K562 (cell line): ENCODE data around the gene PHF12. TPM values are rescaled to one million over a fixed set of nuclear protein-coding genes. Genes with fewer than 3 reads are reported as not detected.

Source experiments
- ATAC-seq: fragments of 200-7000 bp; cut with Tn5 transposase; 3 replicates; pipeline ENCODE4 v1.9.1; 2020; ENCODE audit warnings: moderate library complexity
- BruUV-seq: library from RNA; stranded (reverse); fragments of 400-500 nt; replicated peaks from 2 replicates; lab custom pipeline; 2021; lab: Mats Ljungman, UMichigan
- CTCF ChIA-PET: fragments of 300-600 bp; formaldehyde crosslinking; extraction: SDS; loops from one replicate; lab custom pipeline; 2021; ENCODE audit warnings: low intra/inter-chr PET ratio; lab: Yijun Ruan, JAX
- POLR2A ChIA-PET: fragments of 300-600, 350-650 bp; sonication (Branson Sonifier 250); formaldehyde crosslinking; extraction: SDS; loops from one replicate; lab custom pipeline; 2021; ENCODE audit warnings: antibody characterized with exemption, inconsistent platforms; lab: Yijun Ruan, JAX
- DNase-seq, 4 experiments: peaks; one replicate each; pipeline versions ENCODE4 v3.0.0 to v3.0.0-alpha.2; 2011 to 2018; ENCODE audit warnings: low spot score in 3 of 4, mixed read lengths in 3 of 4; ENCODE audit errors: extremely low read depth in 1 of 4
- FAIRE-seq: peaks from 2 replicates; lab custom pipeline; 2011; peaks lifted over from hg19 to GRCh38; lab: Jason Lieb, UNC
- H2AFZ ChIP-seq: 2 replicates; pipeline ENCODE4 v1.6.0; 2011; ENCODE audit warnings: low read depth, low read length, control low read depth, inconsistent platforms
- H3K27ac ChIP-seq: fragments of 200-600 bp; 3 replicates; pipeline ENCODE4 v1.8.0; 2011; ENCODE audit warnings: low read depth, mild to moderate bottlenecking, control low read depth, inconsistent platforms, low read length, moderate library complexity, mixed read lengths; ENCODE audit errors: extremely low read depth
- H3K27me3 ChIP-seq, 2 experiments: fragments of 300-600 bp in 1 of 2; 2 replicates in 1 of 2; 3 replicates in 1 of 2; pipeline versions ENCODE4 v1.6.0 to v1.8.0; 2011; ENCODE audit warnings: inconsistent platforms in 2 of 2, low read length in 2 of 2, mild to moderate bottlenecking in 1 of 2, mixed read lengths in 1 of 2, moderate library complexity in 1 of 2; ENCODE audit not compliant: control insufficient read depth in 2 of 2, insufficient read depth in 2 of 2
- H3K36me3 ChIP-seq: fragments of 300-600 bp; 3 replicates; pipeline ENCODE4 v1.8.0; 2011; ENCODE audit warnings: mild to moderate bottlenecking, low read length, inconsistent platforms; ENCODE audit not compliant: control insufficient read depth, insufficient read depth
- H3K4me1 ChIP-seq, 2 experiments: fragments of 200-600 bp in 1 of 2; replicated peaks in 1 of 2; 2 replicates in 1 of 2; 3 replicates in 1 of 2; pipeline versions ENCODE4 v1.5.1 to v1.8.0; 2011; ENCODE audit warnings: inconsistent platforms in 2 of 2, low read length in 2 of 2, mild to moderate bottlenecking in 1 of 2, mixed read lengths in 1 of 2, moderate library complexity in 1 of 2; ENCODE audit not compliant: control insufficient read depth in 2 of 2, insufficient read depth in 2 of 2
- H3K4me2 ChIP-seq: 2 replicates; pipeline ENCODE4 v1.6.1; 2011; ENCODE audit warnings: low read length, control low read depth, inconsistent platforms, mixed read lengths; ENCODE audit not compliant: insufficient read depth
- H3K4me3 ChIP-seq: fragments of 200-600 bp; sonication (generic), shearing (Covaris generic); 2 replicates; pipeline ENCODE4 v1.5.1; 2016; ENCODE audit warnings: control low read depth, inconsistent platforms
- H3K79me2 ChIP-seq: fragments of 200-600 bp; 3 replicates; pipeline ENCODE4 v1.8.0; 2011; ENCODE audit warnings: low read length, inconsistent platforms; ENCODE audit not compliant: control insufficient read depth, insufficient read depth
- H3K9ac ChIP-seq, 2 experiments: 2 replicates each; pipeline versions ENCODE4 v1.6.0 to v1.6.1; 2011; ENCODE audit warnings: low read depth in 2 of 2, low read length in 2 of 2, control low read depth in 1 of 2, inconsistent platforms in 1 of 2, mild to moderate bottlenecking in 1 of 2, mixed read lengths in 1 of 2; ENCODE audit not compliant: insufficient read depth in 1 of 2
- H3K9me1 ChIP-seq: one replicate; pipeline ENCODE4 v1.6.0; 2011; ENCODE audit warnings: inconsistent platforms, mild to moderate bottlenecking, low read length, moderate library complexity; ENCODE audit not compliant: control insufficient read depth, insufficient read depth
- H3K9me3 ChIP-seq: replicated peaks from 2 replicates; pipeline ENCODE4 v1.5.1; 2011; ENCODE audit warnings: low read depth, low read length, inconsistent platforms; ENCODE audit not compliant: control insufficient read depth, insufficient read depth
- H4K20me1 ChIP-seq: replicated peaks from 2 replicates; pipeline ENCODE4 v1.6.1; 2011; ENCODE audit warnings: low read length, inconsistent platforms, mixed read lengths; ENCODE audit not compliant: control insufficient read depth, insufficient read depth
- NFIC ChIP-seq: fragments of 450-650 bp; IDR thresholded peaks from 2 replicates; pipeline ENCODE4 v1.6.1; 2017; ENCODE audit warnings: mild to moderate bottlenecking, inconsistent platforms
- RBM25 ChIP-seq: fragments of 200-400 bp; formaldehyde crosslinking; IDR thresholded peaks from 2 replicates; pipeline ENCODE4 v1.6.1; 2018; ENCODE audit warnings: low read length, low read depth, moderate library complexity; ENCODE audit not compliant: severe bottlenecking
- SMAD1 ChIP-seq: fragments of 150-350 bp; IDR thresholded peaks from 2 replicates; pipeline ENCODE4 v1.6.1; 2014; ENCODE audit warnings: low read length, low read depth; ENCODE audit not compliant: partially characterized antibody
- ZNF280B ChIP-seq: fragments of 250-450 bp; sonication (Bioruptor Pico); IDR thresholded peaks from 2 replicates; pipeline ENCODE4 v1.5.1; 2021; ENCODE audit warnings: mild to moderate bottlenecking
- WGBS: fragments of 100-300 bp; shearing (Covaris generic); methylation state at CpG from one replicate; pipeline ENCODE4 v1.1.6; 2016; ENCODE audit warnings: low coverage, mixed read lengths; ENCODE audit not compliant: insufficient coverage; ENCODE audit errors: missing lambda C conversion rate; 5-methylcytosine and 5-hydroxymethylcytosine counted together
- in situ Hi-C: fragments of 300-500 bp; cut with MboI; formaldehyde crosslinking; loops from 4 replicates; pipeline ENCODE4 v1.15.0; 2018; ENCODE audit warnings: inconsistent platforms, mixed read lengths
- intact Hi-C: fragments of 100-400 bp; cut with micrococcal nuclease; formaldehyde crosslinking; loops from 2 replicates; pipeline ENCODE4 v1.14.2; 2022
- polyA plus RNA-seq, 8 experiments: library from polyadenylated mRNA; depleted of rRNA in 4 of 8; stranded (reverse) in 5 of 8; unstranded in 3 of 8; fragments of >200 nt; fragmentation: Nextera tagmentation in 2 of 8; fragmentation: Illumina TruSeq in 1 of 8; extraction: Ambion mirVana in 2 of 8; extraction: Trizol in 1 of 8; gene quantifications; 2 replicates each; pipeline versions ENCODE4 v1.2.1 to v1.2.3, GENCODE V29; 2011 to 2014; ENCODE audit warnings: inconsistent platforms in 1 of 8, missing spikeins in 1 of 8
- total RNA-seq, 7 experiments: library from RNA; depleted of rRNA in 6 of 7; stranded (reverse); fragments of >200 nt in 6 of 7; fragmentation: Illumina TruSeq in 2 of 7; extraction: Trizol in 2 of 7; gene quantifications; 2 replicates each; pipeline versions ENCODE4 v1.2.1 to v1.2.3, GENCODE V29; 2011 to 2021; ENCODE audit warnings: low replicate concordance in 1 of 7

The PHF12 gene
- total and polyA plus RNA-seq, 9 of the 15 experiments (the other 6 are each of a cell fraction or from before 2014, with no cell fraction given) = 0.82 to 31.3 (median 13.5) TPM

GRCh38 chr17:28989028-28989427 is 37.7 kb upstream of the PHF12 start:
- Histone ChIP-seq H3K4me1 (peaks cover 0 to 9% of the 10 kb centered on the region in 2 experiments; a peak in 2 of 5 replicates), H2AFZ (no peak overlapping the region), H3K27me3 (peaks cover 6 to 74% of the 10 kb centered on the region in 2 experiments; a peak in 4 of 5 replicates), H3K79me2 (no peaks in the 10 kb centered on the region), H3K9ac (no peak overlapping the region), H3K9me1 (no peaks in the 10 kb centered on the region), H3K9me3 (no peaks in the 10 kb centered on the region), H3K36me3 (no peaks in the 10 kb centered on the region), H3K4me3 (no peak overlapping the region), H4K20me1 (peaks cover 22% of the 10 kb centered on the region; the same call in 1 of the 2 replicates), H3K4me2 (no peak overlapping the region), H3K27ac (no peak overlapping the region)
- ChIA-PET POLR2A (interaction anchor here (1.0 kb wide), 1 partner anchor 424 kb away, joined by 3 read pairs; no protein-coding TSS in a partner anchor), CTCF (no interaction called here)
- no TSS peak for BruUV-seq
- TF ChIP-seq ZNF280B (no peak), RBM25 (peak; percentile 47)
- FAIRE-seq (no peak), DNase-seq (no peak), ATAC-seq (no peak)
- intact Hi-C loops (no loop called here), in situ Hi-C loops (no loop called here)

- intact Hi-C loops (no loop called here), in situ Hi-C loops (no loop called here)
- H3K79me2 ChIP-seq = no peaks in the 10 kb centered on the region
- H2AFZ ChIP-seq = no peak overlapping the region
- no peak overlapping the region for H3K4me3 ChIP-seq
- no peaks in the 10 kb centered on the region for H3K9me1 ChIP-seq
- H3K9me3 ChIP-seq = no peaks in the 10 kb centered on the region
- TF ChIP-seq NFIC (0 out of 2 replicates have a peak, but pooled peaks have one; percentile 15), SMAD1 (no peak)
- FAIRE-seq (no peak), ATAC-seq (no peak), DNase-seq (no peak)
- H3K4me2 ChIP-seq = no peak overlapping the region
- ChIA-PET CTCF (no interaction called here), POLR2A (interaction anchor here (1.0 kb wide), 1 partner anchor 425 kb away, joined by 3 read pairs; no protein-coding TSS in a partner anchor)
- no peaks in the 10 kb centered on the region for H3K36me3 ChIP-seq
- no peak overlapping the region for H3K27ac ChIP-seq
- H3K9ac ChIP-seq = no peak overlapping the region
- BruUV-seq = no TSS peak
- peaks cover 21% of the 10 kb centered on the region; the same call in 1 of the 2 replicates for H4K20me1 ChIP-seq
- H3K4me1 ChIP-seq = peaks cover 0 to 9% of the 10 kb centered on the region in 2 experiments; a peak in 2 of 5 replicates
- H3K27me3 ChIP-seq = peaks cover 11 to 74% of the 10 kb centered on the region in 2 experiments; a peak in 4 of 5 replicates
- WGBS = 0% methylated on average over 1 of the region's 1 CpG
Measured at GRCh38 chr17:28988475-28988874, 37.2 kb upstream of the PHF12 start.
